HepG2 (cell line): ENCODE results near the gene CCR9. TPM values are rescaled to one million over a fixed set of nuclear protein-coding genes. Genes with fewer than 3 reads are reported as not detected.

Experiments
- ATAC-seq: fragments of 200-7000 bp; cut with Tn5 transposase; 3 replicates; pipeline ENCODE4 v1.9.1; 2020; ENCODE audit warnings: mild to moderate bottlenecking, moderate library complexity
- BruUV-seq: library from RNA; stranded (reverse); fragments of 400-500 nt; replicated peaks from 2 replicates; lab custom pipeline; 2021; lab: Mats Ljungman, UMichigan
- CTCF ChIA-PET: fragments of 300-600 bp; formaldehyde crosslinking; extraction: SDS; loops from one replicate; lab custom pipeline; 2021; ENCODE audit warnings: low total read pairs, inconsistent platforms, low intra/inter-chr PET ratio; lab: Yijun Ruan, JAX
- POLR2A ChIA-PET: fragments of 350-600 bp; sonication (Branson Sonifier 250); formaldehyde crosslinking; loops from one replicate; lab custom pipeline; 2020; ENCODE audit warnings: antibody characterized with exemption, inconsistent platforms; lab: Yijun Ruan, JAX
- DNase-seq: peaks from one replicate; pipeline ENCODE4 v3.0.0-alpha.2; 2015; ENCODE audit warnings: low spot score
- FAIRE-seq: peaks from 3 replicates; lab custom pipeline; 2011; peaks lifted over from hg19 to GRCh38; lab: Jason Lieb, UNC
- H2AFZ ChIP-seq: one replicate; pipeline ENCODE4 v1.6.1; 2011; ENCODE audit warnings: low read length, inconsistent platforms
- H3K27ac ChIP-seq: fragments of 300-600 bp; 3 replicates; pipeline ENCODE4 v1.8.0; 2011; ENCODE audit warnings: mixed run types, mild to moderate bottlenecking, mixed read lengths, low read length, inconsistent platforms; ENCODE audit not compliant: insufficient read depth; ENCODE audit errors: extremely low read length
- H3K27me3 ChIP-seq, 2 experiments: fragments of 200-600 bp in 1 of 2; 2 replicates in 1 of 2; 3 replicates in 1 of 2; pipeline versions ENCODE4 v1.6.0 to v1.8.0; 2011; ENCODE audit warnings: low read length in 2 of 2, mild to moderate bottlenecking in 2 of 2, moderate library complexity in 2 of 2, inconsistent platforms in 1 of 2; ENCODE audit not compliant: insufficient read depth in 2 of 2, control insufficient read depth in 1 of 2
- H3K36me3 ChIP-seq, 2 experiments: fragments of 200-600 bp in 1 of 2; replicated peaks in 1 of 2; 2 replicates in 1 of 2; 3 replicates in 1 of 2; pipeline versions ENCODE4 v1.5.1 to v1.8.0; 2011; ENCODE audit warnings: low read length in 2 of 2, inconsistent platforms in 1 of 2; ENCODE audit not compliant: insufficient read depth in 2 of 2, control insufficient read depth in 1 of 2
- H3K4me1 ChIP-seq: 2 replicates; pipeline ENCODE4 v1.5.1; 2012; ENCODE audit warnings: low read length, inconsistent platforms; ENCODE audit not compliant: insufficient read depth
- H3K4me2 ChIP-seq: 2 replicates; pipeline ENCODE4 v1.6.0; 2011; ENCODE audit warnings: low read depth, low read length, inconsistent platforms
- H3K4me3 ChIP-seq, 3 experiments: fragments of 200-600 bp in 1 of 3; sonication (generic), shearing (Covaris generic) in 1 of 3; replicated peaks in 1 of 3; 2 replicates each; pipeline ENCODE4 v1.5.1; 2011 to 2016; ENCODE audit warnings: low read length in 3 of 3, inconsistent platforms in 2 of 3, low read depth in 2 of 3, mild to moderate bottlenecking in 2 of 3, control low read depth in 1 of 3, mixed read lengths in 1 of 3; ENCODE audit not compliant: insufficient read depth in 1 of 3
- H3K79me2 ChIP-seq: one replicate; pipeline ENCODE4 v1.6.1; 2011; ENCODE audit warnings: low read length, inconsistent platforms; ENCODE audit not compliant: insufficient read depth
- H3K9ac ChIP-seq: 2 replicates; pipeline ENCODE4 v1.6.0; 2011; ENCODE audit warnings: mild to moderate bottlenecking, low read depth, low read length, inconsistent platforms; ENCODE audit not compliant: insufficient read depth
- H3K9me3 ChIP-seq: 2 replicates; pipeline ENCODE4 v1.5.1; 2012; ENCODE audit warnings: mild to moderate bottlenecking, low read length
- H4K20me1 ChIP-seq: 2 replicates; pipeline ENCODE4 v1.6.0; 2011; ENCODE audit warnings: inconsistent platforms, mild to moderate bottlenecking, low read length, moderate library complexity; ENCODE audit not compliant: insufficient read depth
- CAMTA2 ChIP-seq: sonication (generic); formaldehyde crosslinking; IDR thresholded peaks from 2 replicates; pipeline ENCODE4 v1.4.0; 2020; ENCODE audit warnings: mild to moderate bottlenecking, missing genetic modification reagents, borderline replicate concordance
- FLYWCH1 ChIP-seq: sonication (generic); formaldehyde crosslinking; IDR thresholded peaks from 2 replicates; pipeline ENCODE4 v1.8.1; 2023; ENCODE audit warnings: mild to moderate bottlenecking, missing genetic modification reagents
- GABPA ChIP-seq, 2 experiments: IDR thresholded peaks; 2 replicates each; pipeline ENCODE4 v1.6.1; 2011 to 2016; ENCODE audit warnings: low read depth in 2 of 2, low read length in 1 of 2, missing biosample characterization in 1 of 2, missing genetic modification characterization in 1 of 2
- GMEB2 ChIP-seq: IDR thresholded peaks from 2 replicates; pipeline ENCODE4 v1.6.1; 2016; ENCODE audit warnings: missing biosample characterization, missing genetic modification reagents, low read depth
- MXI1 ChIP-seq: IDR thresholded peaks from 3 replicates; pipeline ENCODE4 v1.6.1; 2012; ENCODE audit warnings: low read depth, low read length, inconsistent platforms, borderline replicate concordance
- PCBP2 ChIP-seq: fragments of 200-400 bp; formaldehyde crosslinking; optimal IDR thresholded peaks from 2 replicates; pipeline ENCODE3; 2018; ENCODE audit warnings: low read length, low read depth; ENCODE audit not compliant: poor library complexity, severe bottlenecking
- RBM39 ChIP-seq: fragments of 200-400 bp; formaldehyde crosslinking; IDR thresholded peaks from one replicate; pipeline ENCODE4 v1.6.1; 2018; ENCODE audit warnings: antibody characterized with exemption, mild to moderate bottlenecking, low read depth, low read length; ENCODE audit not compliant: poor library complexity, severe bottlenecking
- TEAD3 ChIP-seq: optimal IDR thresholded peaks from 2 replicates; pipeline ENCODE3; 2016; ENCODE audit warnings: borderline replicate concordance
- TGIF2 ChIP-seq: IDR thresholded peaks from 2 replicates; pipeline ENCODE4 v1.6.1; 2016; ENCODE audit warnings: control low read depth, missing compliant biosample characterization
- ZMAT5 ChIP-seq: sonication (generic); formaldehyde crosslinking; IDR thresholded peaks from 2 replicates; pipeline ENCODE4 v1.5.0; 2020; ENCODE audit warnings: mild to moderate bottlenecking, low read depth, missing genetic modification reagents, borderline replicate concordance
- ZMYM4 ChIP-seq: sonication (generic); formaldehyde crosslinking; IDR thresholded peaks from 2 replicates; pipeline ENCODE4 v1.8.1; 2023; ENCODE audit warnings: mild to moderate bottlenecking, missing genetic modification reagents
- ZNF124 ChIP-seq: sonication (generic); formaldehyde crosslinking; IDR thresholded peaks from 2 replicates; pipeline ENCODE4 v1.4.0; 2020; ENCODE audit warnings: missing genetic modification reagents
- ZNF317 ChIP-seq: sonication (generic); formaldehyde crosslinking; IDR thresholded peaks from 2 replicates; pipeline ENCODE4 v1.5.0; 2020; ENCODE audit warnings: mild to moderate bottlenecking, missing genetic modification reagents
- ZNF326 ChIP-seq: sonication (generic); formaldehyde crosslinking; IDR thresholded peaks from 2 replicates; pipeline ENCODE4 v1.4.0; 2020; ENCODE audit warnings: missing genetic modification reagents, borderline replicate concordance
- ZNF414 ChIP-seq: sonication (generic); formaldehyde crosslinking; IDR thresholded peaks from 2 replicates; pipeline ENCODE4 v1.5.0; 2020; ENCODE audit warnings: missing genetic modification reagents
- ZNF775 ChIP-seq: sonication (generic); formaldehyde crosslinking; IDR thresholded peaks from 2 replicates; pipeline ENCODE4 v1.4.0; 2020; ENCODE audit warnings: missing genetic modification reagents, mild to moderate bottlenecking, moderate library complexity, borderline replicate concordance
- ZNF891 ChIP-seq: sonication (generic); formaldehyde crosslinking; IDR thresholded peaks from 2 replicates; pipeline ENCODE4 v1.5.0; 2020; ENCODE audit warnings: mild to moderate bottlenecking, missing genetic modification reagents
- WGBS: methylation state at CpG from one replicate; pipeline ENCODE4 v1.1.6; 2017; ENCODE audit warnings: low lambda C conversion rate; 5-methylcytosine and 5-hydroxymethylcytosine counted together
- in situ Hi-C: cut with HindIII; loops from 2 replicates; pipeline ENCODE4 v1.10.0; 2017; ENCODE audit warnings: low pct_unique_long_range_greater_than_20kb; ENCODE audit not compliant: extremely low pct_ligation_motif_present
- intact Hi-C: fragments of 100-400 bp; cut with micrococcal nuclease; formaldehyde crosslinking; loops from one replicate; pipeline ENCODE4 v1.10.0; 2022; ENCODE audit not compliant: unreplicated experiment
- polyA plus RNA-seq, 8 experiments: library from polyadenylated mRNA; depleted of rRNA in 3 of 8; stranded (reverse) in 7 of 8; unstranded in 1 of 8; fragments of >200 nt; fragmentation: Illumina TruSeq in 4 of 8; extraction: Trizol in 4 of 8; gene quantifications; 2 replicates each; pipeline versions ENCODE4 v1.2.1 to v1.2.3, GENCODE V29; 2011 to 2016; ENCODE audit warnings: low read depth in 4 of 8, missing spikeins in 1 of 8, mixed read lengths in 1 of 8; ENCODE audit not compliant: insufficient read depth in 1 of 8
- total RNA-seq, 5 experiments: library from RNA; depleted of rRNA; stranded (reverse); fragments of >200 nt; fragmentation: Illumina TruSeq; extraction: Trizol; gene quantifications; 2 replicates each; pipeline ENCODE4 v1.2.3, GENCODE V29; 2016; ENCODE audit warnings: low read depth in 1 of 5

The CCR9 gene
- total and polyA plus RNA-seq, 2 of the 13 experiments (the other 11 are each of a cell fraction or from before 2014, with no cell fraction given), result not detected

GRCh38 chr3:45871780-45872179 lies 14.6 kb upstream of the CCR9 start:
- POLR2A ChIA-PET, result no interaction called here

More at GRCh38 chr3:45871780-45872179, 14.6 kb upstream of the CCR9 start:
- Histone ChIP-seq H3K4me3 (no peak overlapping the region), H4K20me1 (no peaks in the 10 kb centered on the region), H2AFZ (no peak overlapping the region), H3K9ac (no peak overlapping the region), H3K4me2 (no peak overlapping the region), H3K27ac (no peak overlapping the region), H3K9me3 (no peaks in the 10 kb centered on the region), H3K27me3 (peaks cover 0 to 3% of the 10 kb centered on the region in 2 experiments; a peak in 2 of 5 replicates), H3K4me1 (peaks cover 14% of the 10 kb centered on the region), H3K36me3 (no peaks in the 10 kb centered on the region)
- FAIRE-seq, result no peak
- intact Hi-C loops (no loop called here), in situ Hi-C loops (no loop called here)
- ATAC-seq, result no peak
- 42% methylated on average over 6 of the region's 6 CpGs for WGBS
- DNase-seq, result no peak
- CTCF ChIA-PET, result no interaction called here
- TF ChIP-seq GABPA (IDR thresholded peaks at IDR 0.05; ENCODE audit: low read depth, low read length), result no peak
- TF ChIP-seq GABPA (CRISPR knock-in tag; IDR thresholded peaks at IDR 0.05; ENCODE audit: low read depth), result no peak
- no peak for TF ChIP-seq PCBP2
- no peak for TF ChIP-seq TEAD3 (CRISPR knock-in tag)
- TF ChIP-seq ZNF326 (CRISPR knock-in tag), result no peak
- TF ChIP-seq ZNF775 (CRISPR knock-in tag), result no peak
- no peak for TF ChIP-seq CAMTA2 (CRISPR knock-in tag)
- no peak for TF ChIP-seq GMEB2
- no peak for TF ChIP-seq ZNF124 (CRISPR knock-in tag)
- TF ChIP-seq ZNF891 (CRISPR knock-in tag), result no peak
- no peak for TF ChIP-seq ZMYM4 (CRISPR knock-in tag)
- no peak for TF ChIP-seq MXI1
- TF ChIP-seq ZNF414 (CRISPR knock-in tag), result no peak
- TF ChIP-seq TGIF2 (CRISPR knock-in tag), result no peak
- TF ChIP-seq ZMAT5, result no peak
- TF ChIP-seq ZNF317, result no peak
- TF ChIP-seq FLYWCH1 (CRISPR knock-in tag), result no peak
- no peak for TF ChIP-seq RBM39
- TF ChIP-seq, all 625 proteins: peak for 0
- BruUV-seq, result no TSS peak
- H3K79me2 ChIP-seq, result no peaks in the 10 kb centered on the region
